HepG2 (cell line): ENCODE data around the gene RGS19.

Experiments
- ATF3 ChIP-seq: sonication (generic); formaldehyde crosslinking; IDR thresholded peaks from 2 replicates; pipeline ENCODE4 v1.4.0; 2020; ENCODE audit warnings: missing genetic modification reagents
- EP300 ChIP-seq, 3 experiments: sonication (generic) in 1 of 3; formaldehyde crosslinking in 1 of 3; IDR thresholded peaks; 2 replicates each; pipeline versions ENCODE4 v1.5.1 to v1.6.1; 2011 to 2020; ENCODE audit warnings: low read depth in 2 of 3, low read length in 2 of 3, borderline replicate concordance in 1 of 3, improper control_type of control experiment in 1 of 3, mild to moderate bottlenecking in 1 of 3, missing genetic modification reagents in 1 of 3, moderate library complexity in 1 of 3
- EZH2 ChIP-seq: conservative IDR thresholded peaks from 2 replicates; pipeline ENCODE4 v1.6.1; 2012; ENCODE audit warnings: mild to moderate bottlenecking, low read depth, low read length, moderate library complexity
- FOXK2 ChIP-seq: fragments of 450-650 bp; IDR thresholded peaks from 2 replicates; pipeline ENCODE4 v1.6.1; 2016
- HDAC2 ChIP-seq: sonication (generic); formaldehyde crosslinking; IDR thresholded peaks from 2 replicates; pipeline ENCODE4 v1.4.0; 2020; ENCODE audit warnings: missing genetic modification reagents
- MEIS2 ChIP-seq: sonication (generic); formaldehyde crosslinking; IDR thresholded peaks from 2 replicates; pipeline ENCODE4 v1.9.0; 2021; ENCODE audit warnings: mild to moderate bottlenecking, missing genetic modification reagents
- ZFP36 ChIP-seq: fragments of 150-350 bp; IDR thresholded peaks from 2 replicates; pipeline ENCODE4 v1.6.1; 2018; ENCODE audit warnings: borderline replicate concordance, low read length, low read depth; ENCODE audit not compliant: partially characterized antibody
- ZNF331 ChIP-seq: sonication (generic); formaldehyde crosslinking; IDR thresholded peaks from 2 replicates; pipeline ENCODE4 v1.4.0; 2020; ENCODE audit warnings: missing genetic modification reagents
- ZNF720 ChIP-seq: sonication (generic); formaldehyde crosslinking; IDR thresholded peaks from 2 replicates; pipeline ENCODE4 v1.4.0; 2020; ENCODE audit warnings: missing genetic modification reagents

- TF ChIP-seq HDAC2 (CRISPR knock-in tag) (no peak), EP300 (IDR thresholded peaks at IDR 0.05; ENCODE audit: low read depth in 2 of 2, low read length in 2 of 2) (no peak), EP300 (CRISPR knock-in tag; IDR thresholded peaks at IDR 0.05; ENCODE audit: borderline replicate concordance) (no peak), MEIS2 (CRISPR knock-in tag) (no peak), ZNF331 (CRISPR knock-in tag) (no peak), ATF3 (CRISPR knock-in tag) (no peak), ZNF720 (CRISPR knock-in tag) (no peak), FOXK2 (no peak), ZFP36 (no peak), EZH2 (no peak)
These were observed 32.3 kb downstream of the RGS19 start for GRCh38 chr20:64047046-64047389.
